ENCODE measurements around the gene COLGALT1. TPM values are rescaled to one million over a fixed set of nuclear protein-coding genes. Genes with fewer than 3 reads are reported as not detected.
A peak's percentile ranks its signal among the peaks of the same experiment; 100 is the strongest.

Gene COLGALT1
- total and polyA plus RNA-seq, 9 of the 15 experiments (the other 6 are each of a cell fraction or from before 2014, with no cell fraction given) = 4.9 to 119 (median 82.6) TPM

DNA sequence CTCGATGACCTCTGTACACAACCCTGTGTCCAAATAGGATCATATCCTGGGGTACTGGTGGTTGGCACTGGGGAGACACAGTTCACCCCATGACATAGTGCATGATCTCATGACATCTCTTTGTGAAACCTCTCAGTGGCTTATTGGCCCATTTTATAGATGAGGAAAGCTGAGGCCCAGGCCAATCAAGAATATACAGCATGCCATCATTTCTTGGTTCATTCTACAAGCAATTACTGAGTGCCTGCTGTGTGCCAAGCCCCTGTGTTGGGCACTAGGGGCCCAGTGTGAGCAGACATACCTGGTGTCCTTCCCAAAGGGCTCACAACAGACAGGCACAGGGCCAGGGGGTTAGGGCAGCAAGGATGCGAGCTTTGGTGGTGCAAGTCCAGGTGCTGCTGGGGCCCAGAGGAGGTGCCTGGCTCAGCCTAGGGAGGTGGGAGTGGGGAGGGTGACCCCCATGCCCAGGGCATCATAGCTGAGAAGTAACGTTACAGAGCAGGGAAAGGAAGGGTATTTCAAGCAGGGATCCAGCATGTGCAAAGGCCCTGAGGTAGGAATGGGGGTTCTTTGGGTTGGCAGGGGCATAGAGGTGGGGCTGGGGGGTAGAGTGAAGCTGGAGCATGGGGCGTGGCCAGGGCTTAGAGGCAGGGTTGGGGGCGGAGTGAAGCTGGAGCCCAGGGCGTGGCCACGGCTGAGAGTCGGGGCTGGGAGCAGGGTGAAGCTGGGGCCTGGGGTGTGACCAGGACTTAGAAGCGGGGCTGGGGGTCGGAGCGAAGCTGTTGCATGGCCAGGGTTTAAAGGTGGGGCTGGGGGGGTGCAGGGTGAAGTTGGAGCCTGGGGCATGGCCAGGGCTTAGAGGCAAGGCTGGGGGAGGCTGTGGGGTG, 20.7 kb downstream of the COLGALT1 start (continued):
- no peak for TF ChIP-seq ZNF239 (CRISPR knock-in tag; IDR thresholded peaks at IDR 0.05)
- TF ChIP-seq SPI1 (IDR thresholded peaks at IDR 0.05; ENCODE audit: borderline replicate concordance, low read depth, low read length) = no peak
- peak; percentile 90 for TF ChIP-seq CHD4 (IDR thresholded peaks at IDR 0.05; ENCODE audit: insufficient read depth, insufficient replicate concordance, low read depth, low read length, poor library complexity, severe bottlenecking)
- peak in 1 of 2 experiments; percentile 59; a peak in 1 of 4 replicates for TF ChIP-seq RCOR1 (IDR thresholded peaks at IDR 0.05; ENCODE audit: borderline replicate concordance in 1 of 2, low read depth in 2 of 2, low read length in 2 of 2)
- TF ChIP-seq TBP (optimal IDR thresholded peaks at IDR 0.05; ENCODE audit: low read depth, low read length) = peak; percentile 25
- peak; percentile 87 for TF ChIP-seq ADNP (tag; IDR thresholded peaks at IDR 0.05)
- TF ChIP-seq ATF7 (IDR thresholded peaks at IDR 0.05) = 0 out of 2 replicates have a peak, but pooled peaks have one; percentile 10
- 0 out of 2 replicates have a peak, but pooled peaks have one; percentile 21 for TF ChIP-seq HDAC2 (IDR thresholded peaks at IDR 0.05)
- no peak for TF ChIP-seq POLR2H (tag; IDR thresholded peaks at IDR 0.05; ENCODE audit: low read depth)
- TF ChIP-seq HDAC1 (IDR thresholded peaks at IDR 0.05) = peak in 1 of 2 experiments; percentile 62; a peak in 2 of 4 replicates
- no peak for TF ChIP-seq IRF2 (CRISPR knock-in tag; IDR thresholded peaks at IDR 0.05)
- peak; percentile 89 for TF ChIP-seq HDGF (IDR thresholded peaks at IDR 0.05)
- TF ChIP-seq KLF1 (tag; IDR thresholded peaks at IDR 0.05) = no peak
- peak; percentile 43; the same call in 1 of the 2 replicates for TF ChIP-seq DPF2 (IDR thresholded peaks at IDR 0.05)
- TF ChIP-seq, protein P1, sequence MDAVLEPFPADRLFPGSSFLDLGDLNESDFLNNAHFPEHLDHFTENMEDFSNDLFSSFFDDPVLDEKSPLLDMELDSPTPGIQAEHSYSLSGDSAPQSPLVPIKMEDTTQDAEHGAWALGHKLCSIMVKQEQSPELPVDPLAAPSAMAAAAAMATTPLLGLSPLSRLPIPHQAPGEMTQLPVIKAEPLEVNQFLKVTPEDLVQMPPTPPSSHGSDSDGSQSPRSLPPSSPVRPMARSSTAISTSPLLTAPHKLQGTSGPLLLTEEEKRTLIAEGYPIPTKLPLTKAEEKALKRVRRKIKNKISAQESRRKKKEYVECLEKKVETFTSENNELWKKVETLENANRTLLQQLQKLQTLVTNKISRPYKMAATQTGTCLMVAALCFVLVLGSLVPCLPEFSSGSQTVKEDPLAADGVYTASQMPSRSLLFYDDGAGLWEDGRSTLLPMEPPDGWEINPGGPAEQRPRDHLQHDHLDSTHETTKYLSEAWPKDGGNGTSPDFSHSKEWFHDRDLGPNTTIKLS (IDR thresholded peaks at IDR 0.05; ENCODE audit: borderline replicate concordance, low read depth) = no peak

Measured in K562 (cell line).